Measurements from ENCODE around the gene RPL37.
"Not testable (repeated sequence)": the region's sequence is repeated elsewhere in the genome, so short reads cannot be mapped to it uniquely, and the experiment has no call there.

Gene RPL37

DNA sequence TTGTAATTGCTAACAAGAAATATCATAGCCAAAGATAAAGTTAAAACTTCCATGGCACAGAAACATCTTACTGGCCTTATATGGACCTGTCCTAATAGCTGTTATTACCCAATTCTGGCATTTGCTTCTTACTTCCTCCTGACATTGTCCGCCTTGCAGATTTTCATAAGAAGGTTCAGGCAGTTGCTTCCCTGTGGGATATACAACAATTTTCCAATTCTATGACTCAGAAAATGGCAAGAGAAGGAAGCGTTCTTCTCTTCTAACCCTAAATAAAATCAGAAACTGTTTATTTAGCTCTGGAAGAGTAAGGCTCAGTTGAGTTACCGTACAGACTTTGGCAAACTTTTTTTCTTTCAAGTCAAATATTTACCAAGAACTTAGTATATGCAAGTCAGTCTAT is 38.5 kb downstream of the RPL37 start:
- DNase-seq = no peak

- DNase-seq = not testable (repeated sequence)
These were observed 40.1 kb downstream of the RPL37 start for GRCh38 chr5:40794877-40795276.

DNA sequence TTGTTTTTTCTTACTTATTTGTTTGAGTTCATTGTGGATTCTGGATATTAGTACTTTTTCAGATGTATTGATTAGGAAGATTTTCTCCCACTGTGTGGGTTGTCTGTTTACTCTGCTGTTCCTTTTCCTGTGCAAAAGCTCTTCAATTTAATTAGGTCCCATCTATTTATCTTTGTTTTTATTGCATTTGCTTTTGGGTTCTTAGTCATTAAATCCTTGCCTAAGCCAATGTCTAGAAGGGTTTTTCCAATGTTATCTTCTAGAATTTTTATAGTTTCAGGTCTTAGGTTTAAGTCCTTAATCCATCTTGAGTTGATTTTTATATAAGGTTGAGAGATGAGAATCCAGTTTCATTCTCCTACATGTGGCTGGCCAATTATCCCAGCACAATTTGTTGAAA is 40.7 kb downstream of the RPL37 start:
- DNase-seq = not testable (repeated sequence)

DNA sequence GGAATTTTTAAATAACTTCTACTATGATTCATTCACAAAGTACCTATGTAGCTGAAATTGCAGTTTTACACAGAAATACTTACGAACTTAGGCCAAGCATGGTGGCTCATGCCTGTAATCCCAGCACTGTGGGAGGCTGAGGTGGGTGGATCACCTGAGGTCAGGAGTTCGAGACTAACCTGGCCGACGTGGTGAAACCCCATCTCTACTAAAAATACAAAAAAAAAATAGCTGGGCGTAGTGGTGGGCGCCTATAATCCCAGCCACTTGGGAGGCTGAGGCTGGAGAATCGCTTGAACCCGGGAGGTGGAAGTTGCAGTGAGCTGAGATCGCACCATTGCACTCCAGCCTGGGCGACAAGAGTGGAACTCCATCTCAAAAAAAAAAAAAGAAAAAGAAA is 42.3 kb downstream of the RPL37 start:
- not testable (repeated sequence) for DNase-seq

GRCh38 chr5:40791715-40792139 is 43.3 kb downstream of the RPL37 start:
- DNase-seq = no peak

DNA sequence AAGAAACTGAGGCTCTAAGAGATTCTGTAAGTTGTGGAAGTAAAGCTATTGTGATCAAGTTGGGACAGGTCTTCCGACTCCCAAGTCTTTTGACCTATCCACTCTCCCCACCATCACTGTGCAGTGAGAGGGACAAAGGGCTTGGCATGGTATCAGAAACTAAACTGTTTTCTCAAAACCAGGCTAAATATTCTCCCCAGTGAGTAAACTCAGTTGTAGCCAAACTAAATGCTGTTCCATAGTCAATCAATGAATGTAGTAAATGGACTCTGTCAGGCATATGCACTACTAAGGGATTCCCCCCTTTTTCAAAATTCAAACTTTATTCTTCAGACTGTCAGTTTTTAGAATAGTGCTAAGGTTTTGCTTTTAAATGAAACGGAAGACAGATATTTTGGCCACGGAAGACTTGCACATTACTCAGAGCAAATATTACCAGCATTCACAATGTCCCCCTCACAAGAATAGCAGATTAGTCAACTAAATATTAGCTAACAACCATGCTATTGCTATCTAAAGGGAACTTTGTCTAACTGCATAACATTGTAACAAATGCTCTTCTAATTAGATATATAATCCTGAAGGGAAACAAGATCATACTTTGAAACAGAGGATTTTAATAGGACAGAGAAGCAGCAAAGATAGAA is 44.0 kb downstream of the RPL37 start:
- DNase-seq = no peak

DNA sequence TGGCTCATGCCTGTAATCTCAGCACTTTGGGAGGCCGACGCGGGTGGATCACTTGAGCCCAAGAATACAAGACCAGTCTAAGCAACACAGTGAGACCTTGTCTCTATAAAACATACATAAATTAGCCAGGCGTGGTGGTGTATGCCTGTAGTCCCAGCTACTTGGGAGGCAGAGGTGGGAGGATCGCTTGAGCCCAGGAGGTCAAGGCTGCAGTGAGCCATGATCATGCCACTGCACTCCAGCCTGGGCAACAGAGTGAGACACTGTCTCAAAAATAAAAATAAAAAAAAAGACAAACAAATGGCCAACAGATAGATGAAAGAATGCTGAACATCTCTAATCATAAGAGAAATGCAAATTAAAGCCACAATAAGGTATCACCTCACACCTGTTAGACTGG is 46.1 kb downstream of the RPL37 start:
- not testable (repeated sequence) for DNase-seq

- DNase-seq = no peak
These were observed 47.0 kb downstream of the RPL37 start for GRCh38 chr5:40787986-40788385.

GRCh38 chr5:40786664-40787063 is 48.4 kb downstream of the RPL37 start:
- DNase-seq = not testable (repeated sequence)

DNA sequence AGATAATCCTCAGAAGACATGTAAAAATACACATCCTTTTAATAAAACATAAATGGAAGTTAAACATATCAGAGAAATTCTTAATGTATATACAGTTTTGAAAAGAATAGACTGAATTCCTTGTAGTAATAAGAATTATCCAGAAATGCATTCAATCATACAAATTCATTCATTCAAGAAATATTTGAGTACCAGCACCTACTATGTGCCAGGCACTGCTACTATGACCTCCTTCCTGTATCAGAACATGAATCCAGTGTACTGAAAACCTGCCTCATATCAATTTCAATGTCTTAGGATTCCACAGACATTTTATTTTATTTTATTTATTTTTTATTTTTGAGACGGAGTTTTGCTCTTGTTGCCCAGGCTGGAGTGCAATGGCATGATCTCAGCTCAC is 50.1 kb downstream of the RPL37 start:
- no peak for DNase-seq

DNA sequence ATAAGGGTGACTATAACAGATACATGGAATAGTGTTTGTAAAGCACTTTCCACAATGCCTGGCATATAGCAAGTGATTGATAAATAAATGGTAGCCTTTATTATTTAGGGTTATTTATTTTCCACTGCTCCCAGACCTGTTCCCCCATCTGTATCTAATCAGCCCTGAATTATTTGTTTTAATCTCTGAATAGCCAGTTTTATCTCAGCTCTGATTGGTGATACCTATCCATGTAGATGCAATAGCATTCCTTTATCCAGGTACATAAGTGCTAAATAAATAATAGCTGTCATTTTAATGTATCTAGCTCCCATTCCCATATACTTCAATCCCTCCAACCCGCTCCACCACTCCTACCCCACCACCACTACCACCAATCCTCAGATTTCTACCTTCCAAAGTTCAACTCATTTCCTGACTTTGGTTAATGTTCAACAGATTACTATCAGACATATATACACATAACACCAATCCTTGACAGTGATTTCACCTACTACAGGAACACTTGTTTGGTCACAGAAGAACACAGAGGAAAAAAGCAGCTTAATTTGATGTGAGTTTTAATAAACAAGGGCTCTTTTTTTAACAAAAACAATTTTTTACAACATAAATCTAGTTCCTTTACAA is 50.9 kb downstream of the RPL37 start:
- no peak for DNase-seq

DNA sequence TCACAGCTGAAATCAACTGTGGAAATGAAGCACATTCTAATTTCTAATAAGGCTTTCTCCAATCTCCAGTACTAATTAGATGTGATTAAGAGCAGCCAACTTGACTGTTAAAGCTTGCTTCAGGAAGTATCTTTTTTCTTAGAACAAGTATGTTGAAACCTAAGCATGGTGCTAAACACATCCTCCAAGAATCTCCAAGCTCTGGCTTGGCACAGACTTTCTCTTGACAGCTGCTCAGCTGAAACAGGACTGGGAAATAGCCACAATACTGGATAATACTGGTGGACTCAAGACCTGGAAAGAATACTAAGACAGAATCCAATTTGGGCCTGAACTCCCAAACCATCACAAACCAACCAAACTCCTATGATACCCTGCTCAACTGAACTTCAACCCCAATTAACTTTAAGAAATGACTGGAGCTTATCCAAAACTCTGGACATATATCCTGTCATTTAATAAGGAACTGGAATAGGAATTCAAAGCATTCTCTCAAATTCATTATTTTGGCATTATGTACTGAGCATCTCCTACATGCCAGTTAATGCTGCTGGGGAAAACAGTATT is 53.1 kb downstream of the RPL37 start:
- DNase-seq = no peak

DNA sequence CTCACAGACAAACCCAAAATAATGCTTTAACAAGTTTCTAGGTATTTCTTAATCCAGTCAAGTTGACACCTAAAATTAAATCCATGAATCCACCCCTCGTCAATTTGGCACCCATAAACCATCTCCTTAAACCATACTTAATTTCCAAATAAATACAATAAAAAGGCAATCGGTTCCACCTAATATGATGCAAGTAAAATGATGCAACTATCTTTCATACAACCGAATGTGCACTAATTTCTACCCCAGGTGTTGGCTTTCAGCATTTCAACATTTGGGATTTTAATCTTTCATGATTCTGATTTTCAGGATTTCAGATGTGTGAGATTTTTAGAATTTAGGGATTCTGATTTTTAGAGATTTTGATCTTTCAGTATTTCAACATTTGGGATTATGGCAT is 54.2 kb downstream of the RPL37 start:
- DNase-seq = no peak

DNA sequence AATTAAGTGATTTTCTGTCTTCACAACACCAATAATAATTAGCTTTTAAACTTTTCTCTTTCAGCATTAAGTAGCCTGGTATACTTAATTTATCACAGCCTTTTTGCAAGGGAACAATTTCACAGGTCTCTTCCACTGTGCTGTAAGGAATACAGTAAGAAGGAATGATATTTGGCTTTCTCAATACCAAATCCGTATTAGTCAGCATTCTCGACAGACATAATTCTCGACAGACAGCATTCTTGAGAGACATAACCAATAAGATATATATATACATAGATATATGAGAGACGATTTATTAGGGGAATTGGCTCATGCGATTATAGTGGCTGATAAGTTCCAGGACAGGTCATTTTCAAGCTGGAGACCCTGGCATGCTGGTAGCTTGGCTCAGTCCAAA is 54.8 kb downstream of the RPL37 start:
- DNase-seq = no peak

GRCh38 chr5:40779561-40779960 is 55.5 kb downstream of the RPL37 start:
- no peak for DNase-seq

DNA sequence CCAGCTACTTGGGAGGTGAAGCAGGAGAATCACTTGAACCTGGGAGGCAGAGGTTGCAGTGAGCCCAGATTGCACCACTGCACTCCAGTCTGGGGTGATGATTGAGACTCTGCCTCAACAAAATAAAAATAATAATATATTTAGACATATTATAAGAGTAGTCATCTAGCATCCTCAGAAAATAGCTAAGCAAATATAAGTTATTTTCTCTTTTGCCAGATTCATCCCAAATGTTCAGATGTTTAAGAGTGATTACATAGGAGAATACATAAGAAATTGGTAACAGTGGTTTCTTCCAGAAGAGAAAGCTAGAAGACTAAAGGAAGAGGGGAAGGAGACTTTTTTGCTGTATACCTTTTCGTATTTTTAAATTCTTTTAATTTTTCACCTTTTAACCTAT is 56.9 kb downstream of the RPL37 start:
- no peak for DNase-seq

DNA sequence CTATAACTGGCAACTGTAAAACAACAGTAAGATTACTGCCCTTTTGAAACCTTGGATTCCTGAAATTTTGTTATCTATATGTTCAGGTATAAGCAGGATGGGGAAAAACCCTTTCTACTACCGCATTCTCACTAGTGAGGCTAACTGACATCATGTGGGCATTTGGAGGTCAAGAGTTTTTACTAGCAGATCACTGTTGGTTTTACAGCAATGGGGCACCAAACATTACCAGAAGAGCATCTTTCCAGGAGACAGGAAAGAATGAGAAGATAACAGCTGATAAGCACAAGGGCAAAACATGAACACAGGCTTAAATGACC is 58.4 kb downstream of the RPL37 start:
- no peak for DNase-seq

GRCh38 chr5:40775846-40776657 is 59.0 kb downstream of the RPL37 start:
- no peak for DNase-seq

Data from CD4-positive, alpha-beta T cell treated with Interleukin-6 for 4 hours (primary cell).